Measurements from ENCODE around the gene ABLIM2.

Gene ABLIM2

GRCh38 chr4:8004066-8004465, 154.5 kb downstream of the ABLIM2 start:
- no peak for DNase-seq (ENCODE audit: low read depth in 2 of 2)

- no peak for DNase-seq (ENCODE audit: low read depth in 2 of 2)
Observed at GRCh38 chr4:8002525-8003309, 155.9 kb downstream of the ABLIM2 start.

GRCh38 chr4:8001564-8002355, 156.9 kb downstream of the ABLIM2 start:
- no peak for DNase-seq (ENCODE audit: low read depth in 2 of 2)

GRCh38 chr4:8000721-8001491, 157.7 kb downstream of the ABLIM2 start:
- DNase-seq (ENCODE audit: low read depth in 2 of 2), result no peak

GRCh38 chr4:8000247-8000646, 158.4 kb downstream of the ABLIM2 start:
- DNase-seq (ENCODE audit: low read depth in 2 of 2), result no peak

- DNase-seq (ENCODE audit: low read depth in 2 of 2), result no peak
Observed at GRCh38 chr4:7999695-8000094, 158.9 kb downstream of the ABLIM2 start.

- no peak for DNase-seq (ENCODE audit: low read depth in 2 of 2)
Observed at GRCh38 chr4:7999279-7999678, 159.3 kb downstream of the ABLIM2 start.

- DNase-seq (ENCODE audit: low read depth in 2 of 2), result no peak
Observed at GRCh38 chr4:7998447-7998846, 160.2 kb downstream of the ABLIM2 start.

- DNase-seq (ENCODE audit: low read depth in 2 of 2), result no peak
Observed at GRCh38 chr4:7995866-7996265, 162.7 kb downstream of the ABLIM2 start.

GRCh38 chr4:7995135-7995534, 163.5 kb downstream of the ABLIM2 start:
- DNase-seq (ENCODE audit: low read depth in 2 of 2), result no peak

GRCh38 chr4:7993671-7994070, 164.9 kb downstream of the ABLIM2 start:
- no peak for DNase-seq (ENCODE audit: low read depth in 2 of 2)

GRCh38 chr4:7992846-7993245, 165.8 kb downstream of the ABLIM2 start:
- no peak for DNase-seq (ENCODE audit: low read depth in 2 of 2)

- no peak for DNase-seq (ENCODE audit: low read depth in 2 of 2)
Observed at GRCh38 chr4:7990807-7991459, 167.7 kb downstream of the ABLIM2 start.

GRCh38 chr4:7989654-7990053, 169.0 kb downstream of the ABLIM2 start:
- no peak for DNase-seq (ENCODE audit: low read depth in 2 of 2)

- no peak for DNase-seq (ENCODE audit: low read depth in 2 of 2)
Observed at GRCh38 chr4:7988437-7988836, 170.2 kb downstream of the ABLIM2 start.

GRCh38 chr4:7987148-7987989, 171.2 kb downstream of the ABLIM2 start:
- DNase-seq (ENCODE audit: low read depth in 2 of 2), result peak; percentile 47 to 70

GRCh38 chr4:7985891-7986441, 172.6 kb downstream of the ABLIM2 start:
- DNase-seq (ENCODE audit: low read depth in 2 of 2), result no peak

- no peak for DNase-seq (ENCODE audit: low read depth in 2 of 2)
Observed at GRCh38 chr4:7985072-7985471, 173.5 kb downstream of the ABLIM2 start.

- no peak for DNase-seq (ENCODE audit: low read depth in 2 of 2)
Observed at GRCh38 chr4:7984286-7984925, 174.2 kb downstream of the ABLIM2 start.

- DNase-seq (ENCODE audit: low read depth in 2 of 2), result no peak
Observed at GRCh38 chr4:7983296-7983695, 175.3 kb downstream of the ABLIM2 start.
